Trophoblast cell (in vitro differentiated cells and primary cell): ENCODE data around the gene C1orf50.

Experiments
- DNase-seq, 2 donors: peaks; one replicate each; pipeline ENCODE4 v3.0.0-alpha.2; 2016
- H2AFZ ChIP-seq: 2 replicates; pipeline ENCODE4 v1.6.1; 2013; ENCODE audit warnings: low read length, moderate library complexity, mild to moderate bottlenecking; ENCODE audit not compliant: insufficient read depth, poor library complexity
- H2AK5ac ChIP-seq: 2 replicates; pipeline ENCODE4 v1.6.1; 2013; ENCODE audit warnings: mild to moderate bottlenecking, low read length
- H2BK120ac ChIP-seq: 2 replicates; pipeline ENCODE4 v1.6.1; 2013; ENCODE audit warnings: low read length, mild to moderate bottlenecking, moderate library complexity; ENCODE audit not compliant: insufficient read depth, poor library complexity
- H2BK12ac ChIP-seq: 2 replicates; pipeline ENCODE4 v1.6.1; 2013; ENCODE audit warnings: mild to moderate bottlenecking, low read length, moderate library complexity
- H2BK5ac ChIP-seq: 2 replicates; pipeline ENCODE4 v1.6.1; 2013; ENCODE audit warnings: low read length, low read depth, moderate library complexity, mild to moderate bottlenecking; ENCODE audit not compliant: poor library complexity
- H3K14ac ChIP-seq: 2 replicates; pipeline ENCODE4 v1.6.1; 2013; ENCODE audit warnings: mild to moderate bottlenecking, low read length
- H3K18ac ChIP-seq: 2 replicates; pipeline ENCODE4 v1.6.1; 2013; ENCODE audit warnings: mild to moderate bottlenecking, low read length
- H3K23ac ChIP-seq: 2 replicates; pipeline ENCODE4 v1.6.1; 2013; ENCODE audit warnings: low read length
- H3K27ac ChIP-seq: 2 replicates; pipeline ENCODE4 v1.5.1; 2013; ENCODE audit warnings: low read depth, mild to moderate bottlenecking, inconsistent platforms, low read length, moderate library complexity
- H3K27me3 ChIP-seq: 2 replicates; pipeline ENCODE4 v1.6.1; 2013; ENCODE audit warnings: inconsistent platforms, mild to moderate bottlenecking, low read length, moderate library complexity; ENCODE audit not compliant: insufficient read depth
- H3K36me3 ChIP-seq, 2 experiments: 1 replicate in 1 of 2; 2 replicates in 1 of 2; pipeline ENCODE4 v1.6.1; 2013; ENCODE audit warnings: low read length in 2 of 2, mild to moderate bottlenecking in 2 of 2, moderate library complexity in 1 of 2; ENCODE audit not compliant: insufficient read depth in 2 of 2, control insufficient read depth in 1 of 2
- H3K4ac ChIP-seq: 2 replicates; pipeline ENCODE4 v1.6.1; 2013; ENCODE audit warnings: low read depth, mild to moderate bottlenecking, low read length, moderate library complexity
- H3K4me1 ChIP-seq, 2 experiments: 1 replicate in 1 of 2; 2 replicates in 1 of 2; pipeline ENCODE4 v1.6.1; 2013; ENCODE audit warnings: low read length in 2 of 2, mild to moderate bottlenecking in 2 of 2, moderate library complexity in 1 of 2; ENCODE audit not compliant: insufficient read depth in 2 of 2, control insufficient read depth in 1 of 2
- H3K4me2 ChIP-seq: 2 replicates; pipeline ENCODE4 v1.6.1; 2013; ENCODE audit warnings: inconsistent platforms, mild to moderate bottlenecking, low read length, moderate library complexity
- H3K4me3 ChIP-seq: 2 replicates; pipeline ENCODE4 v1.5.1; 2013; ENCODE audit warnings: mild to moderate bottlenecking, low read depth, low read length, inconsistent platforms
- H3K79me1 ChIP-seq: one replicate; pipeline ENCODE4 v1.6.1; 2013; ENCODE audit warnings: low read length
- H3K79me2 ChIP-seq: 2 replicates; pipeline ENCODE4 v1.6.1; 2013; ENCODE audit warnings: low read length, mild to moderate bottlenecking; ENCODE audit not compliant: control insufficient read depth, insufficient read depth, poor library complexity
- H3K9ac ChIP-seq: 2 replicates; pipeline ENCODE4 v1.6.1; 2013; ENCODE audit warnings: mild to moderate bottlenecking, low read length
- H3K9me3 ChIP-seq: 2 replicates; pipeline ENCODE4 v1.6.1; 2013; ENCODE audit warnings: low read depth, mild to moderate bottlenecking, control low read depth, inconsistent platforms, low read length; ENCODE audit not compliant: insufficient read depth
- H4K12ac ChIP-seq: 2 replicates; pipeline ENCODE4 v1.6.1; 2013; ENCODE audit warnings: low read depth, mild to moderate bottlenecking, low read length, moderate library complexity
- H4K8ac ChIP-seq: 2 replicates; pipeline ENCODE4 v1.6.1; 2013; ENCODE audit warnings: low read depth, mild to moderate bottlenecking, low read length, moderate library complexity
- H4K91ac ChIP-seq: one replicate; pipeline ENCODE4 v1.6.1; 2013; ENCODE audit warnings: low read depth, mild to moderate bottlenecking, low read length, moderate library complexity
- WGBS: extraction: QIAGEN DNeasy Blood & Tissue Kit; methylation state at CpG from one replicate; pipeline ENCODE4 v1.1.7; 2013; ENCODE audit warnings: missing lambda C conversion rate; ENCODE audit not compliant: insufficient read length, insufficient coverage; ENCODE audit errors: extremely low coverage; 5-methylcytosine and 5-hydroxymethylcytosine counted together

The C1orf50 gene

GRCh38 chr1:42762269-42762668, 4.8 kb upstream of the C1orf50 start:
- Histone ChIP-seq H2AK5ac (no peak overlapping the region), H3K79me2 (peaks cover 8% of the 10 kb centered on the region), H3K18ac (peak overlapping the region; percentile 35), H3K36me3 (peaks cover 15 to 24% of the 10 kb centered on the region in 2 experiments), H3K79me1 (peaks cover 9% of the 10 kb centered on the region), H2BK12ac (no peak overlapping the region), H3K4ac (no peak overlapping the region), H3K9ac (peak overlapping the region; percentile 9), H3K4me2 (no peak overlapping the region), H2AFZ (no peak overlapping the region), H2BK120ac (no peak overlapping the region), H3K23ac (no peak overlapping the region), H3K4me3 (no peak overlapping the region), H3K14ac (no peak overlapping the region), H3K4me1 (peaks cover 0 to 3% of the 10 kb centered on the region in 2 experiments), H4K91ac (no peak overlapping the region), H3K27me3 (no peaks in the 10 kb centered on the region), H4K12ac (no peak overlapping the region), H2BK5ac (no peak overlapping the region), H3K9me3 (no peaks in the 10 kb centered on the region), H3K27ac (no peak overlapping the region), H4K8ac (no peak overlapping the region)
- no CpG with 5 or more reads among the region's 5 CpGs for WGBS
- DNase-seq = no peak

- no peak overlapping the region for H2BK120ac ChIP-seq
- no peak overlapping the region for H3K4me3 ChIP-seq
- H3K4me1 ChIP-seq = peaks cover 0 to 3% of the 10 kb centered on the region in 2 experiments
- H3K18ac ChIP-seq = no peak overlapping the region
- H3K4ac ChIP-seq = no peak overlapping the region
- no peak overlapping the region for H3K23ac ChIP-seq
- H2AK5ac ChIP-seq = no peak overlapping the region
- H3K79me2 ChIP-seq = peaks cover 13% of the 10 kb centered on the region
- H4K91ac ChIP-seq = no peak overlapping the region
- no peak overlapping the region for H3K9ac ChIP-seq
- no CpG with 5 or more reads among the region's 7 CpGs for WGBS
- H3K27me3 ChIP-seq = no peaks in the 10 kb centered on the region
- H3K79me1 ChIP-seq = peaks cover 13% of the 10 kb centered on the region
- H2BK12ac ChIP-seq = no peak overlapping the region
- peak in 1 of 2 donors; percentile 60 for DNase-seq
- no peak overlapping the region for H3K27ac ChIP-seq
- no peak overlapping the region for H3K14ac ChIP-seq
- H4K12ac ChIP-seq = no peak overlapping the region
- no peak overlapping the region for H4K8ac ChIP-seq
- H3K4me2 ChIP-seq = peak overlapping the region; percentile 96
- no peak overlapping the region for H2AFZ ChIP-seq
- H2BK5ac ChIP-seq = no peak overlapping the region
- H3K9me3 ChIP-seq = no peaks in the 10 kb centered on the region
- peaks cover 5 to 8% of the 10 kb centered on the region in 2 experiments for H3K36me3 ChIP-seq
These were observed 1.8 kb upstream of the C1orf50 start for GRCh38 chr1:42765269-42765668.

- Histone ChIP-seq H2BK5ac (peak overlapping the region; percentile 7), H3K4ac (peak overlapping the region; percentile 57)
- DNase-seq = peak in 1 of 2 donors; percentile 67
These were observed 963 bp upstream of the C1orf50 start for GRCh38 chr1:42765832-42766740.

GRCh38 chr1:42767510-42768000, 506 bp downstream of the C1orf50 start:
- Histone ChIP-seq H2AK5ac (peak overlapping the region; percentile 21), H2BK120ac (peak overlapping the region; percentile 49), H3K23ac (peak overlapping the region; percentile 18), H3K14ac (peak overlapping the region; percentile 87), H2AFZ (peak overlapping the region; percentile 85), H3K79me1 (peaks cover 13% of the 10 kb centered on the region), H4K91ac (peak overlapping the region; percentile 49), H3K9ac (peak overlapping the region; percentile 90), H3K18ac (peak overlapping the region; percentile 83), H3K9me3 (no peaks in the 10 kb centered on the region), H3K27me3 (no peaks in the 10 kb centered on the region), H3K4me2 (peak overlapping the region; percentile 96), H3K27ac (peak overlapping the region; percentile 42), H4K8ac (peak overlapping the region; percentile 88), H3K36me3 (no peaks in the 10 kb centered on the region), H3K4ac (peak overlapping the region; percentile 24), H2BK5ac (peak overlapping the region; percentile 65), H2BK12ac (no peak overlapping the region), H3K4me1 (peaks cover 0 to 3% of the 10 kb centered on the region in 2 experiments), H3K79me2 (peaks cover 13% of the 10 kb centered on the region), H4K12ac (peak overlapping the region; percentile 47), H3K4me3 (peak overlapping the region; percentile 93)
- WGBS = no CpG with 5 or more reads among the region's 23 CpGs
- DNase-seq = peak in 1 of 2 donors; percentile 28

More at GRCh38 chr1:42765832-42766740, 963 bp upstream of the C1orf50 start:
- peaks cover 13% of the 10 kb centered on the region for H3K79me2 ChIP-seq
- H2AK5ac ChIP-seq = peak overlapping the region; percentile 76
- H3K79me1 ChIP-seq = peaks cover 13% of the 10 kb centered on the region
- H3K4me3 ChIP-seq = peak overlapping the region; percentile 95
- peak overlapping the region; percentile 96 for H3K4me2 ChIP-seq
- H4K12ac ChIP-seq = peak overlapping the region; percentile 61
- no peaks in the 10 kb centered on the region for H3K27me3 ChIP-seq
- peak overlapping the region; percentile 87 for H3K14ac ChIP-seq
- H3K23ac ChIP-seq = no peak overlapping the region
- peak overlapping the region; percentile 54 for H3K27ac ChIP-seq
- peak overlapping the region; percentile 82 for H4K91ac ChIP-seq
- no peaks in the 10 kb centered on the region for H3K9me3 ChIP-seq
- peak overlapping the region; percentile 73 for H3K9ac ChIP-seq
- peak overlapping the region; percentile 98 for H3K18ac ChIP-seq
- H2BK12ac ChIP-seq = no peak overlapping the region
- H3K36me3 ChIP-seq = peaks cover 3 to 4% of the 10 kb centered on the region in 2 experiments
- no CpG with 5 or more reads among the region's 44 CpGs for WGBS
- peaks cover 0 to 3% of the 10 kb centered on the region in 2 experiments for H3K4me1 ChIP-seq
- peak overlapping the region; percentile 64 for H2BK120ac ChIP-seq
- H4K8ac ChIP-seq = peak overlapping the region; percentile 84
- H2AFZ ChIP-seq = peak overlapping the region; percentile 95
